Measurements from ENCODE around the gene MAP4K2.
A peak's percentile ranks its signal among the peaks of the same experiment; 100 is the strongest.

The MAP4K2 gene

GRCh38 chr11:64777449-64778222 lies 25.4 kb downstream of the MAP4K2 start:
- peak; percentile 31 for DNase-seq (ENCODE audit: low read depth, low spot score)
- H3K4me3 ChIP-seq (ENCODE audit: low read depth, low read length) = peak overlapping the region; percentile 93
- ChIA-PET CTCF (interaction anchor here (1.0 to 6.5 kb wide), 3 partner anchors 9 to 126 kb away, joined by 3 to 34 read pairs (median 29); no protein-coding TSS in a partner anchor), POLR2A (interaction anchor here (0.6 to 1.1 kb wide), 2 partner anchors 23 to 98 kb away, joined by 3 to 4 read pairs; no protein-coding TSS in a partner anchor)
- no peak for TF ChIP-seq CTCF (IDR thresholded peaks at IDR 0.05; ENCODE audit: insufficient read depth, low read length, missing control alignments)

GRCh38 chr11:64776875-64777274 lies 26.1 kb downstream of the MAP4K2 start:
- ChIA-PET CTCF (interaction anchor here (1.0 to 6.5 kb wide), 4 partner anchors 9 to 125 kb away, joined by 3 to 34 read pairs (median 16); no protein-coding TSS in a partner anchor), POLR2A (interaction anchor here (0.6 kb wide), 1 partner anchor 99 kb away, joined by 3 read pairs; no protein-coding TSS in a partner anchor)
- DNase-seq (ENCODE audit: low read depth, low spot score) = no peak
- no peak for TF ChIP-seq CTCF (IDR thresholded peaks at IDR 0.05; ENCODE audit: insufficient read depth, low read length, missing control alignments)
- H3K4me3 ChIP-seq (ENCODE audit: low read depth, low read length) = peak overlapping the region; percentile 93

GRCh38 chr11:64776425-64776824 lies 26.6 kb downstream of the MAP4K2 start:
- DNase-seq (ENCODE audit: low read depth, low spot score) = no peak
- ChIA-PET CTCF (interaction anchor here (0.6 to 6.5 kb wide), 4 partner anchors 8 to 327 kb away, joined by 3 to 34 read pairs (median 16); no protein-coding TSS in a partner anchor), POLR2A (no interaction called here)
- TF ChIP-seq CTCF (IDR thresholded peaks at IDR 0.05; ENCODE audit: insufficient read depth, low read length, missing control alignments) = no peak
- peak overlapping the region; percentile 93 for H3K4me3 ChIP-seq (ENCODE audit: low read depth, low read length)

GRCh38 chr11:64774144-64774543 lies 28.9 kb downstream of the MAP4K2 start:
- ChIA-PET CTCF (interaction anchor here (0.8 to 6.5 kb wide), 4 partner anchors 9 to 88 kb away, joined by 3 to 34 read pairs (median 4); no protein-coding TSS in a partner anchor), POLR2A (no interaction called here)
- DNase-seq (ENCODE audit: low read depth, low spot score) = no peak
- no peak overlapping the region for H3K4me3 ChIP-seq (ENCODE audit: low read depth, low read length)
- TF ChIP-seq CTCF (IDR thresholded peaks at IDR 0.05; ENCODE audit: insufficient read depth, low read length, missing control alignments) = no peak

- CTCF ChIA-PET = interaction anchor here (0.7 to 6.5 kb wide), 4 partner anchors 8 to 19 kb away, joined by 3 to 34 read pairs (median 6); partner anchors contain the start of gene PYGM
- POLR2A ChIA-PET = no interaction called here
- TF ChIP-seq CTCF (IDR thresholded peaks at IDR 0.05; ENCODE audit: insufficient read depth, low read length, missing control alignments) = no peak
- no peak for DNase-seq (ENCODE audit: low read depth, low spot score)
- no peak overlapping the region for H3K4me3 ChIP-seq (ENCODE audit: low read depth, low read length)
Measured at GRCh38 chr11:64772303-64773018, 30.6 kb downstream of the MAP4K2 start.

- no peak for DNase-seq (ENCODE audit: low read depth, low spot score)
- ChIA-PET CTCF (interaction anchor here (1.4 to 6.5 kb wide), 3 partner anchors 7 to 20 kb away, joined by 3 to 34 read pairs (median 9); no protein-coding TSS in a partner anchor), POLR2A (no interaction called here)
- TF ChIP-seq CTCF (IDR thresholded peaks at IDR 0.05; ENCODE audit: insufficient read depth, low read length, missing control alignments) = no peak
- no peak overlapping the region for H3K4me3 ChIP-seq (ENCODE audit: low read depth, low read length)
Measured at GRCh38 chr11:64771861-64772260, 31.2 kb downstream of the MAP4K2 start.

All from AG04449 (cell line).